HG03025 (cell line): ENCODE measurements around the gene AKR7A3.
"Not testable (repeated sequence)": the region's sequence is repeated elsewhere in the genome, so short reads cannot be mapped to it uniquely, and the experiment has no call there.

Experiments used
- ATAC-seq: cut with Tn5 transposase; IDR thresholded peaks from one replicate; pipeline ENCODE4 v1.9.1; 2021; ENCODE audit warnings: mild to moderate bottlenecking, moderate library complexity; ENCODE audit not compliant: unreplicated experiment, low FRiP score

AKR7A3 gene

DNA sequence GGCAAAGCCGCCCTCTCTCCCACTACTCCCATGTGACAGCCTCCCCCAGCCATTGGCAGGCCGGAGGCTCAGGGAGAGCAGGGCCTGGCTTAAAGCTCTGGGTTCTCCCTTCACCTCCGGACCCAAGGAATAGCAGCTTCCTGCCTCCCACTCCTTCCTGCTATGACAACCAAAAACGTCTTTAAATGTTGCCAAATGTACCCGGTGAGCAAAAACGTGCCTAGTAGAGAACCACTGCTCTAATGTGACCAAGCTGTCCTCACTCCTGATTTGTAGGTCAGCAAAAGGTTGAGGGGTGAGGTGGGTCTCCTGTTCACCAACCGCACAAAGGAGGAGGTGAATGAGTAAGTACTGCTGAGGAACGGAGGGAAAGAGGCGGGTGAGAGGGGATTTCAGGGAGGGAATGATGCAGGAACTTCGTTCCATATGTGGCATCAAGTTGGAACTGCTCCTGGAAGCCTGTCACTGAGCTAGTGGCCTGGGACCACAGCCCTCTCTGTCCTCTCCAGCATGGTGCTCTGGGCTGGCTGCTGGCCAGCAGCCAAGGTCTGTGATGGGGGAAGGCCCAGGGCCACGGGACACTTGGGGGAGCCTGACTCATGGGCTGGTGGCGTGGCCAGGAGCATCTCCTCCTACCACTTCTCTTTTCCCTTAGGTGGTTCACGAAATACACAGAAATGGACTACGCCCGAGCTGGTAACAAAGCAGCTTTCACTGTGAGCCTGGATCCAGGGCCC, 31.2 kb downstream of the AKR7A3 start:
- ATAC-seq, result no peak

DNA sequence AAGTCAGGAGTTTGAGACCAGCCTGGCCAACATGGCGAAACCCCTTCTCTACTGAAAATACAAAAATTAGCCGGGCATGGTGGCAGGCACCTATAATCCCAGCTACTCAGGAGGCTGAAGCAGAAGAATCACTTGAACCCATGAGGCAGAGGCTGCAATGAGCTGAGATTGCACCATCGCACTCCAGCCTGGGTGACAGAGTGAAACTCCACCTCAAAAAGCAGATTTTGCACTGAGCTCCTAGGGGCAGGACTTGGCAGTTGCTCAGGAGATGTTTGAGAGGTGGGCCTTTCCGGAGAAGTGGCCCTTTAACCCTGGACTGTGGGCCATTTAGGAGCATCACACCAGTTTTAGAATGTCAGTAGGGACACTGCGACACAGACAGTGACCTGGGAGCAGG, 32.3 kb downstream of the AKR7A3 start:
- not testable (repeated sequence) for ATAC-seq

DNA sequence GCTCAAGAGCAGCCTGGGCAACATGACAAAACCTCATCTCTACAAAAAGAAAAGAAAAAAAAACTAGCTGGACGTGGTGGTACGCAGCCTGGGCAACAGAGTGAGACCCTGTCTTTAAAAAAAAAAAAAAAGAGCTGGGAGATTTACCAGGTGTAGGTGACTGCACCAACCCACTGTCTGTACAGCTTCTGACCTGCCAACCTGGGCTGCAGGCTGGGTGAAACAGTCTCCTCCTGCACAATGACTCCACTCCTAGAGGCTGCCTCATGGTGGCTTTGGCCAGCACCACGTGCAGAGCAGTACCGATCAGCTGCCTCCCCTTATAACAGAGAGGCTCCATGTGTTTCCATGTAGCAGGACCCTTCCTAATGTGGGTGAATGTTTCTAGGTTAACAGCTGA, 33.3 kb downstream of the AKR7A3 start:
- no peak for ATAC-seq

GRCh38 chr1:19254416-19254815, 34.2 kb downstream of the AKR7A3 start:
- ATAC-seq, result no peak

- peak; percentile 64 for ATAC-seq
Measured at GRCh38 chr1:19251305-19252196, 37.0 kb downstream of the AKR7A3 start, which contains the start of the genes EMC1 and MRTO4. Gene EMC1 (minus strand): TSS chr1:19251524. CDS start chr1:19251509, 15 bp downstream. Gene MRTO4 (plus strand): TSS chr1:19251805. CDS start chr1:19251836, 31 bp downstream.

- ATAC-seq, result no peak
Measured at GRCh38 chr1:19250629-19251304, 37.8 kb downstream of the AKR7A3 start.

- no peak for ATAC-seq
Measured at GRCh38 chr1:19240673-19241538, 47.7 kb downstream of the AKR7A3 start.

GRCh38 chr1:19239876-19240275, 48.7 kb downstream of the AKR7A3 start:
- no peak for ATAC-seq

DNA sequence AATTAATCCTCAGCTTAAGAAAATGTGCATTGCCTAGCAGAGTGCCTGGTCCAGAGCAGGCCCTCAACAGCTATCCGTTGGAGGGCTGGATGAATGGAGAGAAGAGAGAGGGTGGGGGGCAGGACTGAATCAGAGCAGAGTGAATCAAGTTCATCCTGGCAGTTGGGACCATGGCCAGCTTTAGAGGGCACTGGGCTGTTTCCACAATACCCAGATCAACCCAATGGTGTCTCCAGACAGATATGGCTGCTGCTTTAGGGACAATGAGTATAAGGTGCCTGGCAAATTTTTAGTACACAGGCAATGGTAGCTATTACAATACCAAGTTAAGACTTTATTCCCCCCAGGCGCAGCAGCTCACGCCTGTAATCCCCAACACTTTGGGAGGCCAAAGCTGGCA, 54.3 kb downstream of the AKR7A3 start:
- ATAC-seq, result no peak
